K562 (cell line): ENCODE data around the gene TESK2.

ENCODE experiments used
- TF ChIP-seq, protein P1 (sequence below), 2 experiments: fragments of 450-650 bp in 1 of 2; sonication (generic) in 1 of 2; formaldehyde crosslinking; conservative IDR thresholded peaks; 2 replicates each; pipeline versions ENCODE4 v1.4.0 to v1.8.1; 2020 to 2022; ENCODE audit warnings: mild to moderate bottlenecking in 1 of 2, missing genetic modification reagents in 1 of 2
- TF ChIP-seq, protein P2 (sequence below), 2 experiments: fragments of 450-650 bp in 1 of 2; sonication (generic) in 1 of 2; formaldehyde crosslinking in 1 of 2; IDR thresholded peaks in 1 of 2; conservative IDR thresholded peaks in 1 of 2; 2 replicates each; pipeline versions ENCODE4 v1.6.1 to v1.8.1; 2016 to 2023; ENCODE audit warnings: mild to moderate bottlenecking in 2 of 2, moderate library complexity in 2 of 2, inconsistent platforms in 1 of 2, missing genetic modification reagents in 1 of 2

DNA sequence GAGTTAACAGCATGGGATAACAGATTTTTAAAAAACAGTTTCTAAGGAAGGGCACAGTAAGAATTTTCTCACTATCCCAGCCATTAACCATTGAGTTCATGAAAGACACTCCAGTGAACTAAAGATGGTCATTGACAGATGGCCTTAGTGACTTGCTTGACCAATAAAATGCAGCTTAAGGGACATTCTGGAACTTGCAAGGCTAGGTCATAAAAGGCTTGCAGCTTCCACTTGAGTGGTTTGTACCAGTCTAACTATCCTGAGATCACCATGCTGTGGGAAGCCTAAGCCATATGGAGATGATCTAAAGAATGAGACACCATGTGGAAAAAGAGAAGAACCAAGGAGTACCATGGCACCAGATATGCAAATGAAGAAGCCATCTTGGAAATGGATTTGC is 112.8 kb downstream of the TESK2 start:
- TF ChIP-seq, protein P1, sequence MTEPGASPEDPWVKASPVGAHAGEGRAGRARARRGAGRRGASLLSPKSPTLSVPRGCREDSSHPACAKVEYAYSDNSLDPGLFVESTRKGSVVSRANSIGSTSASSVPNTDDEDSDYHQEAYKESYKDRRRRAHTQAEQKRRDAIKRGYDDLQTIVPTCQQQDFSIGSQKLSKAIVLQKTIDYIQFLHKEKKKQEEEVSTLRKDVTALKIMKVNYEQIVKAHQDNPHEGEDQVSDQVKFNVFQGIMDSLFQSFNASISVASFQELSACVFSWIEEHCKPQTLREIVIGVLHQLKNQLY (CRISPR knock-in tag; conservative IDR thresholded peaks at IDR 0.05) = no peak
- TF ChIP-seq, protein P2, sequence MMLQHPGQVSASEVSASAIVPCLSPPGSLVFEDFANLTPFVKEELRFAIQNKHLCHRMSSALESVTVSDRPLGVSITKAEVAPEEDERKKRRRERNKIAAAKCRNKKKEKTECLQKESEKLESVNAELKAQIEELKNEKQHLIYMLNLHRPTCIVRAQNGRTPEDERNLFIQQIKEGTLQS (IDR thresholded peaks at IDR 0.05) = no peak
- TF ChIP-seq, protein P2 (CRISPR knock-in tag; conservative IDR thresholded peaks at IDR 0.05) = no peak
